IMR-90 (cell line): ENCODE results near the gene CXCL11. TPM values are rescaled to one million over a fixed set of nuclear protein-coding genes. Genes with fewer than 3 reads are reported as not detected.
A peak's percentile ranks its signal among the peaks of the same experiment; 100 is the strongest.
"Not testable (repeated sequence)": the region's sequence is repeated elsewhere in the genome, so short reads cannot be mapped to it uniquely, and the experiment has no call there.

Experiments used
- ATAC-seq: fragments of 200-7000 bp; cut with Tn5 transposase; 2 replicates; pipeline ENCODE4 v1.9.1; 2020; ENCODE audit warnings: low read depth, mild to moderate bottlenecking, moderate library complexity
- BruUV-seq: library from RNA; stranded (reverse); fragments of 400-500 nt; replicated peaks from 2 replicates; lab custom pipeline; 2021; lab: Mats Ljungman, UMichigan
- CTCF ChIA-PET: fragments of 300-600 bp; formaldehyde crosslinking; extraction: SDS; loops from one replicate; lab custom pipeline; 2021; ENCODE audit warnings: antibody characterized with exemption; lab: Yijun Ruan, JAX
- POLR2A ChIA-PET: fragments of 300-600 bp; sonication (Branson Sonifier 250); formaldehyde crosslinking; loops from one replicate; lab custom pipeline; 2022; ENCODE audit warnings: antibody characterized with exemption; ENCODE audit not compliant: unreplicated experiment; lab: Charles Lee
- DNase-seq: peaks from one replicate; pipeline ENCODE4 v3.0.0; 2013
- H2AFZ ChIP-seq: replicated peaks from 2 replicates; pipeline ENCODE3; 2013; ENCODE audit warnings: low read length, mild to moderate bottlenecking; ENCODE audit not compliant: poor library complexity
- H2AK5ac ChIP-seq: 2 replicates; pipeline ENCODE4 v1.6.1; 2013; ENCODE audit warnings: low read depth, low read length, inconsistent platforms
- H2AK9ac ChIP-seq: replicated peaks from 2 replicates; pipeline ENCODE3; 2013; ENCODE audit warnings: mild to moderate bottlenecking, low read depth, low read length, moderate library complexity; ENCODE audit not compliant: poor library complexity
- H2BK120ac ChIP-seq: 2 replicates; pipeline ENCODE4 v1.6.1; 2013; ENCODE audit warnings: low read depth, low read length, inconsistent platforms
- H2BK15ac ChIP-seq: 3 replicates; pipeline ENCODE4 v1.6.1; 2013; ENCODE audit warnings: low read depth, low read length, inconsistent platforms
- H2BK20ac ChIP-seq: 2 replicates; pipeline ENCODE4 v1.6.1; 2013; ENCODE audit warnings: low read depth, mild to moderate bottlenecking, inconsistent platforms, low read length, moderate library complexity
- H2BK5ac ChIP-seq: 2 replicates; pipeline ENCODE4 v1.6.1; 2013; ENCODE audit warnings: mild to moderate bottlenecking, low read depth, low read length, inconsistent platforms; ENCODE audit not compliant: poor library complexity, severe bottlenecking
- H3K14ac ChIP-seq: replicated peaks from 2 replicates; pipeline ENCODE4 v1.6.1; 2013; ENCODE audit warnings: low read depth, low read length, inconsistent platforms
- H3K18ac ChIP-seq: 2 replicates; pipeline ENCODE4 v1.6.1; 2013; ENCODE audit warnings: low read depth, low read length, control low read depth
- H3K23ac ChIP-seq: 2 replicates; pipeline ENCODE4 v1.6.1; 2013; ENCODE audit warnings: low read depth, low read length, inconsistent platforms
- H3K27ac ChIP-seq: 2 replicates; pipeline ENCODE4 v1.5.1; 2013; ENCODE audit warnings: mild to moderate bottlenecking, control low read depth, low read length; ENCODE audit not compliant: insufficient read depth
- H3K27me3 ChIP-seq: 2 replicates; pipeline ENCODE4 v1.6.1; 2013; ENCODE audit warnings: low read length; ENCODE audit not compliant: control insufficient read depth, insufficient read depth
- H3K36me3 ChIP-seq: 2 replicates; pipeline ENCODE4 v1.6.1; 2013; ENCODE audit warnings: low read length, mixed read lengths; ENCODE audit not compliant: control insufficient read depth, insufficient read depth
- H3K4ac ChIP-seq: 2 replicates; pipeline ENCODE4 v1.6.1; 2013; ENCODE audit warnings: low read depth, low read length, inconsistent platforms
- H3K4me1 ChIP-seq: 2 replicates; pipeline ENCODE4 v1.6.1; 2013; ENCODE audit warnings: low read length, mixed read lengths; ENCODE audit not compliant: control insufficient read depth, insufficient read depth
- H3K4me2 ChIP-seq: 2 replicates; pipeline ENCODE4 v1.6.1; 2013; ENCODE audit warnings: low read depth, mild to moderate bottlenecking, control low read depth, low read length, moderate library complexity
- H3K4me3 ChIP-seq: 2 replicates; pipeline ENCODE4 v1.5.1; 2013; ENCODE audit warnings: low read depth, mild to moderate bottlenecking, control low read depth, low read length, moderate library complexity; ENCODE audit not compliant: insufficient read depth
- H3K56ac ChIP-seq: 2 replicates; pipeline ENCODE4 v1.6.1; 2013; ENCODE audit warnings: low read length, inconsistent platforms; ENCODE audit not compliant: insufficient read depth; ENCODE audit errors: extremely low read depth
- H3K79me1 ChIP-seq, 2 experiments: 2 replicates each; pipeline ENCODE4 v1.6.1; 2013; ENCODE audit warnings: low read length in 2 of 2, inconsistent platforms in 1 of 2, low read depth in 1 of 2
- H3K9ac ChIP-seq: 2 replicates; pipeline ENCODE4 v1.6.1; 2013; ENCODE audit warnings: low read depth, low read length, control low read depth
- H3K9me1 ChIP-seq: 2 replicates; pipeline ENCODE4 v1.6.1; 2013; ENCODE audit warnings: low read length, inconsistent platforms; ENCODE audit not compliant: insufficient read depth
- H3K9me3 ChIP-seq: 2 replicates; pipeline ENCODE4 v1.6.1; 2013; ENCODE audit warnings: low read length; ENCODE audit not compliant: control insufficient read depth, insufficient read depth
- H4K20me1 ChIP-seq: 2 replicates; pipeline ENCODE4 v1.6.1; 2013; ENCODE audit warnings: low read length, inconsistent platforms; ENCODE audit not compliant: insufficient read depth
- H4K5ac ChIP-seq: 2 replicates; pipeline ENCODE4 v1.6.1; 2013; ENCODE audit warnings: mild to moderate bottlenecking, low read depth, low read length, control low read depth
- H4K8ac ChIP-seq, 2 experiments: 2 replicates each; pipeline ENCODE4 v1.6.1; 2013; ENCODE audit warnings: low read depth in 2 of 2, low read length in 2 of 2, control low read depth in 1 of 2, inconsistent platforms in 1 of 2
- H4K91ac ChIP-seq: 2 replicates; pipeline ENCODE4 v1.6.1; 2013; ENCODE audit warnings: low read depth, low read length, inconsistent platforms; ENCODE audit not compliant: insufficient read depth
- WGBS, 2 experiments: methylation state at CpG; one replicate each; pipeline versions ENCODE4 v1.1.5 to v1.1.7; 2013; ENCODE audit warnings: missing lambda C conversion rate in 2 of 2; ENCODE audit not compliant: insufficient read length in 1 of 2; ENCODE audit errors: extremely low coverage in 2 of 2; 5-methylcytosine and 5-hydroxymethylcytosine counted together
- dilution Hi-C: fragments of 300-500 bp; cut with HindIII; formaldehyde crosslinking; loops from one replicate; pipeline ENCODE4 v1.14.3; 2018; ENCODE audit warnings: low sequenced_read_pairs; ENCODE audit not compliant: unreplicated experiment
- in situ Hi-C: fragments of 300-500 bp; cut with MboI; formaldehyde crosslinking; loops from 3 replicates; pipeline ENCODE4 v1.14.3; 2019; ENCODE audit warnings: low sequenced_read_pairs, inconsistent platforms, mixed read lengths
- intact Hi-C: fragments of 100-400 bp; cut with micrococcal nuclease; formaldehyde crosslinking; loops from 2 replicates; pipeline ENCODE4 v1.10.0; 2022
- polyA plus RNA-seq, 3 experiments: library from polyadenylated mRNA; depleted of rRNA; stranded (reverse); fragments of >200 nt; gene quantifications; 2 replicates each; pipeline ENCODE4 v1.2.3, GENCODE V29; 2012; ENCODE audit warnings: low replicate concordance in 1 of 3
- total RNA-seq: library from RNA; depleted of rRNA; stranded (reverse); fragments of >200 nt; gene quantifications from 2 replicates; pipeline ENCODE4 v1.2.3, GENCODE V29; 2012

The CXCL11 gene
- total and polyA plus RNA-seq, 2 of the 4 experiments (the other 2 are of a cell fraction) = under 0.01 TPM; not detected in 1

DNA sequence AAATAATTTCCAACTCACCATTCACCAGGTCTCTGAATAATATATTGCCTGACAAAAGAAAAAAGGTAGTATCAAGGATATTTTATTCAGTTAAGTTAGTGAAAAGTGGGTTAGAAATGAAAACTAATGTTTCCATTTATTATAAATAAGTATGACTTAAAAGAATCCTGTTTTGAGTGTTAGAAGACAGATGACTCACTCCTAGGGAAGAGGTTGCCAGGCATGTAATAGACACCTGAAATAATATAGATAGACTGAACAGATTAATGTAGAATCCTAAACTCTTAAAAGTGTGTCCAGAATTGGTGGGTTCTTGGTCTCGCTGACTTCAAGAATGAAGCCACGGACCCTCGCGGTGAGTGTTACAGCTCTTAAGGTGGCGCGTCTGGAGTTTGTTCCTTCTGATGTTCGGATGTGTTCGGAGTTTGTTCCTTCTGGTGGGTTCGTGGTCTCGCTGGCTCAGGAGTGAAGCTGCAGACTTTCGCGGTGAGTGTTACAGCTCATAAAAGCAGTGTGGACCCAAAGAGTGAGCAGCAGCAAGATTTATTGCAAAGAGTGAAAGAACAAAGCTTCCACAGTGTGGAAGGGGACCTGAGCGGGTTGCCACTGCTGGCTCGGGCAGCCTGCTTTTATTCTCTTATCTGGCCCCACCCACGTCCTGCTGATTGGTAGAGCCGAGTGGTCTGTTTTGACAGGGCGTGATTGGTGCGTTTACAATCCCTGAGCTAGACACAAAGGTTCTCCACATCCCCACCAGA, 6.5 kb upstream of the CXCL11 start:
- H3K4me3 ChIP-seq, H3K4ac ChIP-seq, H3K36me3 ChIP-seq, H2AFZ ChIP-seq, H3K23ac ChIP-seq, H3K4me1 ChIP-seq, ATAC-seq, H3K27ac ChIP-seq, H4K8ac ChIP-seq, H3K9me1 ChIP-seq, H2AK5ac ChIP-seq, POLR2A ChIA-PET, H2AK9ac ChIP-seq, intact Hi-C loops, H2BK5ac ChIP-seq, in situ Hi-C loops, dilution Hi-C loops, H2BK120ac ChIP-seq, H3K9ac ChIP-seq, H3K79me1 ChIP-seq, H2BK15ac ChIP-seq, H2BK20ac ChIP-seq, H4K91ac ChIP-seq, H3K9me3 ChIP-seq, H3K27me3 ChIP-seq, H3K56ac ChIP-seq, H3K18ac ChIP-seq, BruUV-seq, H4K20me1 ChIP-seq, H3K4me2 ChIP-seq, H3K14ac ChIP-seq, H4K5ac ChIP-seq: not testable (repeated sequence)
- no CpG with 5 or more reads among the region's 18 CpGs for WGBS, 2 experiments
- DNase-seq = peak; percentile 43
- CTCF ChIA-PET = interaction anchor here (0.6 to 1.1 kb wide), 2 partner anchors 11 to 157 kb away, joined by 3 read pairs; no protein-coding TSS in a partner anchor
